Measurements from ENCODE around the gene PSMG3. TPM values are rescaled to one million over a fixed set of nuclear protein-coding genes. Genes with fewer than 3 reads are reported as not detected.

Gene PSMG3
- total and polyA plus RNA-seq, 7 experiments from 2014 or later = 12.1 to 57.9 (median 23.4) TPM

- Mint-ChIP-seq H3K4me3 (peak overlapping the region in 1 of 10 donors; percentile 41), H3K36me3 (peaks cover 0 to 14% (median 0%) of the 10 kb centered on the region in 5 donors), H3K27me3 (no peaks in the 10 kb centered on the region), H3K27ac (peak overlapping the region in 4 of 9 donors; percentile 4 to 51 (median 24)), H3K9me3 (no peaks in the 10 kb centered on the region), H3K4me1 (peaks cover 9 to 20% (median 16%) of the 10 kb centered on the region in 7 donors)
- ATAC-seq (no peak), DNase-seq (no peak)
- intact Hi-C loops (cut with micrococcal nuclease) = no loop called here
- Histone ChIP-seq H3K4me1 (ENCODE audit: control insufficient read depth in 2 of 2, insufficient read depth in 2 of 2, low read length in 2 of 2) (peaks cover 3 to 16% of the 10 kb centered on the region in 2 donors), H3K27ac (ENCODE audit: low read depth, low read length) (no peak overlapping the region), H3K36me3 (ENCODE audit: control insufficient read depth in 2 of 3, insufficient read depth in 3 of 3, low read length in 3 of 3) (peaks cover 0 to 30% (median 0%) of the 10 kb centered on the region in 3 experiments), H3K9me3 (ENCODE audit: control insufficient read depth in 2 of 3, low read length in 3 of 3) (no peaks in the 10 kb centered on the region), H3K27me3 (ENCODE audit: control insufficient read depth in 2 of 2, insufficient read depth in 2 of 2, low read length in 2 of 2) (no peaks in the 10 kb centered on the region), H3K4me3 (ENCODE audit: low read length) (no peak overlapping the region)
- ChIA-PET POLR2A (no interaction called here), CTCF (interaction anchor here (0.6 kb wide), 1 partner anchor 57 kb away, joined by 3 read pairs; no protein-coding TSS in a partner anchor)
These were observed 3.2 kb downstream of the PSMG3 start for GRCh38 chr7:1566687-1567048.

GRCh38 chr7:1564603-1565022 lies 5.2 kb downstream of the PSMG3 start:
- Mint-ChIP-seq H3K9me3 (no peaks in the 10 kb centered on the region), H3K4me3 (no peak overlapping the region), H3K4me1 (peaks cover 5 to 15% (median 11%) of the 10 kb centered on the region in 7 donors), H3K27me3 (no peaks in the 10 kb centered on the region), H3K36me3 (peaks cover 0 to 14% (median 0%) of the 10 kb centered on the region in 5 donors), H3K27ac (no peak overlapping the region)
- Histone ChIP-seq H3K27me3 (ENCODE audit: control insufficient read depth in 2 of 2, insufficient read depth in 2 of 2, low read length in 2 of 2) (no peaks in the 10 kb centered on the region), H3K36me3 (ENCODE audit: control insufficient read depth in 2 of 3, insufficient read depth in 3 of 3, low read length in 3 of 3) (peaks cover 0 to 26% (median 0%) of the 10 kb centered on the region in 3 experiments), H3K4me3 (ENCODE audit: low read length) (no peak overlapping the region), H3K27ac (ENCODE audit: low read depth, low read length) (no peak overlapping the region), H3K9me3 (ENCODE audit: control insufficient read depth in 2 of 3, low read length in 3 of 3) (no peaks in the 10 kb centered on the region), H3K4me1 (ENCODE audit: control insufficient read depth in 2 of 2, insufficient read depth in 2 of 2, low read length in 2 of 2) (peaks cover 0 to 9% of the 10 kb centered on the region in 2 donors)
- intact Hi-C loops (cut with micrococcal nuclease) = no loop called here
- CTCF ChIA-PET = no interaction called here
- no peak for ATAC-seq
- no peak for DNase-seq
- POLR2A ChIA-PET = no interaction called here

- Mint-ChIP-seq H3K27ac (no peak overlapping the region), H3K4me1 (peaks cover 2 to 13% (median 8%) of the 10 kb centered on the region in 7 donors), H3K4me3 (no peak overlapping the region), H3K27me3 (no peaks in the 10 kb centered on the region), H3K9me3 (no peaks in the 10 kb centered on the region), H3K36me3 (peaks cover 0 to 14% (median 0%) of the 10 kb centered on the region in 5 donors)
- Histone ChIP-seq H3K4me3 (ENCODE audit: low read length) (no peak overlapping the region), H3K27me3 (ENCODE audit: control insufficient read depth in 2 of 2, insufficient read depth in 2 of 2, low read length in 2 of 2) (no peaks in the 10 kb centered on the region), H3K9me3 (ENCODE audit: control insufficient read depth in 2 of 3, low read length in 3 of 3) (no peaks in the 10 kb centered on the region), H3K4me1 (ENCODE audit: control insufficient read depth in 2 of 2, insufficient read depth in 2 of 2, low read length in 2 of 2) (peaks cover 0 to 4% of the 10 kb centered on the region in 2 donors), H3K36me3 (ENCODE audit: control insufficient read depth in 2 of 3, insufficient read depth in 3 of 3, low read length in 3 of 3) (peaks cover 0 to 26% (median 0%) of the 10 kb centered on the region in 3 experiments), H3K27ac (ENCODE audit: low read depth, low read length) (no peak overlapping the region)
- intact Hi-C loops (cut with micrococcal nuclease) = no loop called here
- ATAC-seq (no peak), DNase-seq (no peak)
- CTCF ChIA-PET = interaction anchor here (0.6 kb wide), 1 partner anchor 14 kb away, joined by 3 read pairs; no protein-coding TSS in a partner anchor
- POLR2A ChIA-PET = no interaction called here
These were observed 5.7 kb downstream of the PSMG3 start for GRCh38 chr7:1563981-1564602.

GRCh38 chr7:1562597-1563051 lies 7.2 kb downstream of the PSMG3 start:
- peaks cover 0 to 3% (median 0%) of the 10 kb centered on the region in 7 donors for H3K4me1 Mint-ChIP-seq
- DNase-seq = no peak
- Histone ChIP-seq H3K27ac (ENCODE audit: low read depth, low read length) (no peak overlapping the region), H3K36me3 (ENCODE audit: control insufficient read depth in 2 of 3, insufficient read depth in 3 of 3, low read length in 3 of 3) (peaks cover 0 to 22% (median 0%) of the 10 kb centered on the region in 3 experiments), H3K27me3 (ENCODE audit: control insufficient read depth in 2 of 2, insufficient read depth in 2 of 2, low read length in 2 of 2) (no peaks in the 10 kb centered on the region), H3K4me3 (ENCODE audit: low read length) (no peak overlapping the region), H3K4me1 (ENCODE audit: control insufficient read depth in 2 of 2, insufficient read depth in 2 of 2, low read length in 2 of 2) (no peaks in the 10 kb centered on the region), H3K9me3 (ENCODE audit: control insufficient read depth in 2 of 3, low read length in 3 of 3) (no peaks in the 10 kb centered on the region)
- H3K27ac Mint-ChIP-seq = no peak overlapping the region
- no peaks in the 10 kb centered on the region for H3K9me3 Mint-ChIP-seq
- ATAC-seq = no peak
- ChIA-PET POLR2A (interaction anchor here (0.5 kb wide), 1 partner anchor 746 kb away, joined by 7 read pairs; no protein-coding TSS in a partner anchor), CTCF (no interaction called here)
- peaks cover 0 to 11% (median 0%) of the 10 kb centered on the region in 5 donors for H3K36me3 Mint-ChIP-seq
- no peaks in the 10 kb centered on the region for H3K27me3 Mint-ChIP-seq
- H3K4me3 Mint-ChIP-seq = no peak overlapping the region
- intact Hi-C loops (cut with micrococcal nuclease) = no loop called here

- Mint-ChIP-seq H3K9me3 (no peaks in the 10 kb centered on the region), H3K27ac (peak overlapping the region in 2 of 9 donors; percentile 18 to 39), H3K4me3 (no peak overlapping the region), H3K4me1 (peaks cover 0 to 3% (median 0%) of the 10 kb centered on the region in 7 donors), H3K27me3 (no peaks in the 10 kb centered on the region), H3K36me3 (peaks cover 0 to 6% (median 0%) of the 10 kb centered on the region in 5 donors)
- Histone ChIP-seq H3K4me3 (ENCODE audit: low read length) (no peak overlapping the region), H3K27me3 (ENCODE audit: control insufficient read depth in 2 of 2, insufficient read depth in 2 of 2, low read length in 2 of 2) (no peaks in the 10 kb centered on the region), H3K9me3 (ENCODE audit: control insufficient read depth in 2 of 3, low read length in 3 of 3) (no peaks in the 10 kb centered on the region), H3K4me1 (ENCODE audit: control insufficient read depth in 2 of 2, insufficient read depth in 2 of 2, low read length in 2 of 2) (no peaks in the 10 kb centered on the region), H3K36me3 (ENCODE audit: control insufficient read depth in 2 of 3, insufficient read depth in 3 of 3, low read length in 3 of 3) (peaks cover 0 to 17% (median 0%) of the 10 kb centered on the region in 3 experiments), H3K27ac (ENCODE audit: low read depth, low read length) (no peak overlapping the region)
- intact Hi-C loops (cut with micrococcal nuclease) = no loop called here
- no peak for ATAC-seq
- ChIA-PET CTCF (interaction anchor here (0.6 kb wide), 1 partner anchor 54 kb away, joined by 6 read pairs; no protein-coding TSS in a partner anchor), POLR2A (no interaction called here)
- DNase-seq = no peak
These were observed 7.7 kb downstream of the PSMG3 start for GRCh38 chr7:1562116-1562515.

- Mint-ChIP-seq H3K4me1 (peaks cover 0 to 3% (median 0%) of the 10 kb centered on the region in 7 donors), H3K36me3 (no peaks in the 10 kb centered on the region), H3K9me3 (no peaks in the 10 kb centered on the region), H3K4me3 (no peak overlapping the region), H3K27me3 (no peaks in the 10 kb centered on the region), H3K27ac (peak overlapping the region in 1 of 9 donors; percentile 18)
- Histone ChIP-seq H3K4me3 (ENCODE audit: low read length) (no peak overlapping the region), H3K27ac (ENCODE audit: low read depth, low read length) (no peak overlapping the region), H3K27me3 (ENCODE audit: control insufficient read depth in 2 of 2, insufficient read depth in 2 of 2, low read length in 2 of 2) (no peaks in the 10 kb centered on the region), H3K4me1 (ENCODE audit: control insufficient read depth in 2 of 2, insufficient read depth in 2 of 2, low read length in 2 of 2) (no peaks in the 10 kb centered on the region), H3K9me3 (ENCODE audit: control insufficient read depth in 2 of 3, low read length in 3 of 3) (no peaks in the 10 kb centered on the region), H3K36me3 (ENCODE audit: control insufficient read depth in 2 of 3, insufficient read depth in 3 of 3, low read length in 3 of 3) (peaks cover 0 to 8% (median 0%) of the 10 kb centered on the region in 3 experiments)
- CTCF ChIA-PET = no interaction called here
- ATAC-seq (no peak), DNase-seq (no peak)
- POLR2A ChIA-PET = no interaction called here
- intact Hi-C loops (cut with micrococcal nuclease) = no loop called here
These were observed 8.5 kb downstream of the PSMG3 start for GRCh38 chr7:1561036-1561940.
